Liver (tissue), 9 donors: ENCODE measurements around the gene KRT37. TPM values are rescaled to one million over a fixed set of nuclear protein-coding genes. Genes with fewer than 3 reads are reported as not detected.
"Not testable (repeated sequence)": the region's sequence is repeated elsewhere in the genome, so short reads cannot be mapped to it uniquely, and the experiment has no call there.

Experiments used
- DNase-seq: peaks from one replicate; pipeline ENCODE4 v3.0.0-alpha.2; 2017; ENCODE audit warnings: low spot score
- H3K27ac ChIP-seq, 2 donors: one replicate each; pipeline ENCODE4 v1.7.0; 2013; ENCODE audit warnings: inconsistent platforms in 2 of 2, low read length in 2 of 2, control low read depth in 1 of 2, low read depth in 1 of 2, mild to moderate bottlenecking in 1 of 2
- H3K27me3 ChIP-seq, 4 donors: one replicate each; pipeline versions ENCODE4 v1.6.1 to v1.7.0; 2013; ENCODE audit warnings: low read length in 3 of 4, inconsistent platforms in 1 of 4, mild to moderate bottlenecking in 1 of 4, moderate library complexity in 1 of 4; ENCODE audit not compliant: control insufficient read depth in 4 of 4, insufficient read depth in 4 of 4
- H3K36me3 ChIP-seq, 4 donors: one replicate each; pipeline versions ENCODE4 v1.6.1 to v1.7.0; 2013; ENCODE audit warnings: low read length in 3 of 4, mild to moderate bottlenecking in 3 of 4, low read depth in 1 of 4, moderate library complexity in 1 of 4; ENCODE audit not compliant: control insufficient read depth in 4 of 4, insufficient read depth in 3 of 4
- H3K4me1 ChIP-seq, 4 donors: one replicate each; pipeline versions ENCODE4 v1.6.1 to v1.7.0; 2013; ENCODE audit warnings: low read length in 3 of 4, mild to moderate bottlenecking in 3 of 4, moderate library complexity in 1 of 4; ENCODE audit not compliant: control insufficient read depth in 4 of 4, insufficient read depth in 4 of 4
- H3K4me3 ChIP-seq, 3 donors: one replicate each; pipeline versions ENCODE4 v1.6.1 to v1.7.0; 2013; ENCODE audit warnings: low read length in 3 of 3, control low read depth in 1 of 3, low read depth in 1 of 3, mild to moderate bottlenecking in 1 of 3
- H3K9ac ChIP-seq, 2 donors: one replicate each; pipeline ENCODE4 v1.7.0; 2013; ENCODE audit warnings: low read length in 2 of 2, mild to moderate bottlenecking in 2 of 2, moderate library complexity in 2 of 2, control low read depth in 1 of 2, low read depth in 1 of 2
- H3K9me3 ChIP-seq, 4 donors: one replicate each; pipeline versions ENCODE4 v1.6.1 to v1.7.0; 2013; ENCODE audit warnings: low read length in 3 of 4; ENCODE audit not compliant: control insufficient read depth in 4 of 4
- ATF3 ChIP-seq: IDR thresholded peaks from 2 replicates; pipeline ENCODE4 v1.6.1; 2016; ENCODE audit warnings: antibody characterized with exemption
- CTCF ChIP-seq: fragments of 150-350 bp; IDR thresholded peaks from 2 replicates; pipeline ENCODE4 v1.5.1; 2017; ENCODE audit warnings: improper control_type of control experiment, low read depth, low read length; ENCODE audit not compliant: missing input control
- EGR1 ChIP-seq, 2 donors: IDR thresholded peaks; 2 replicates each; pipeline ENCODE4 v1.6.1; 2016 to 2018; ENCODE audit warnings: antibody characterized with exemption in 2 of 2, low read depth in 2 of 2
- FOXA2 ChIP-seq: IDR thresholded peaks from 2 replicates; pipeline ENCODE4 v1.6.1; 2016; ENCODE audit warnings: antibody characterized with exemption
- GABPA ChIP-seq, 2 donors: IDR thresholded peaks in 1 of 2; conservative IDR thresholded peaks in 1 of 2; 2 replicates each; pipeline ENCODE4 v1.6.1; 2016; ENCODE audit warnings: antibody characterized with exemption in 2 of 2, mild to moderate bottlenecking in 1 of 2, moderate library complexity in 1 of 2
- HNF4G ChIP-seq: IDR thresholded peaks from 2 replicates; pipeline ENCODE4 v1.6.1; 2016; ENCODE audit warnings: antibody characterized with exemption
- JUND ChIP-seq, 2 donors: IDR thresholded peaks; 2 replicates each; pipeline ENCODE4 v1.6.1; 2016; ENCODE audit warnings: antibody characterized with exemption in 2 of 2
- NR2F2 ChIP-seq: IDR thresholded peaks from 2 replicates; pipeline ENCODE4 v1.6.1; 2016; ENCODE audit warnings: antibody characterized with exemption
- RAD21 ChIP-seq, 2 donors: IDR thresholded peaks; 2 replicates each; pipeline ENCODE4 v1.6.1; 2016; ENCODE audit warnings: antibody characterized with exemption in 2 of 2, mild to moderate bottlenecking in 2 of 2
- REST ChIP-seq: IDR thresholded peaks from 2 replicates; pipeline ENCODE4 v1.6.1; 2016; ENCODE audit warnings: antibody characterized with exemption, mild to moderate bottlenecking
- RXRA ChIP-seq, 2 donors: IDR thresholded peaks; 2 replicates each; pipeline ENCODE4 v1.6.1; 2017 to 2018; ENCODE audit warnings: antibody characterized with exemption in 2 of 2, mild to moderate bottlenecking in 1 of 2
- TAF1 ChIP-seq: conservative IDR thresholded peaks from 2 replicates; pipeline ENCODE4 v1.6.1; 2016; ENCODE audit warnings: antibody characterized with exemption, mild to moderate bottlenecking
- ZBTB33 ChIP-seq: IDR thresholded peaks from 2 replicates; pipeline ENCODE4 v1.6.1; 2016; ENCODE audit warnings: antibody characterized with exemption
- WGBS: extraction: QIAGEN DNeasy Blood & Tissue Kit; methylation state at CpG from one replicate; pipeline ENCODE4 v1.1.7; 2013; 5-methylcytosine and 5-hydroxymethylcytosine counted together
- polyA plus RNA-seq, 2 donors: library from polyadenylated mRNA; stranded (reverse) in 1 of 2; unstranded in 1 of 2; fragments of 200-250 nt in 1 of 2; fragments of >200 nt in 1 of 2; fragmentation: Nextera tagmentation in 1 of 2; extraction: Ambion mirVana in 1 of 2; gene quantifications; one replicate each; pipeline versions ENCODE4 v1.2.1 to v1.2.3, GENCODE V29; 2013 to 2015
- total RNA-seq, 2 donors: library from RNA; depleted of rRNA; stranded (reverse); fragments of >200 nt; gene quantifications; one replicate each; pipeline ENCODE4 v1.2.3, GENCODE V29; 2014
- donor health status: healthy.
- donor health status: healthy.
- donor health status: healthy.
- donor health status: healthy.
- donor health status: healthy.

KRT37 gene
- total and polyA plus RNA-seq, 4 donors, result not detected

- TF ChIP-seq ZBTB33 (no peak), TAF1 (no peak), EGR1 (IDR thresholded peaks at IDR 0.05; ENCODE audit: low read depth in 2 of 2) (no peak), FOXA2 (no peak)
Measured at GRCh38 chr17:41396996-41397660, 27.3 kb downstream of the KRT37 start, which contains the start of gene KRT31 (continued).

- Histone ChIP-seq H3K4me1 (no peaks in the 10 kb centered on the region), H3K9me3 (no peaks in the 10 kb centered on the region), H3K9ac (no peak overlapping the region), H3K36me3 (no peaks in the 10 kb centered on the region), H3K27me3 (no peaks in the 10 kb centered on the region), H3K4me3 (no peak overlapping the region), H3K27ac (no peak overlapping the region)
- DNase-seq, result no peak
- 92% methylated on average over 7 of the region's 7 CpGs for WGBS
- no peak for TF ChIP-seq ATF3
- TF ChIP-seq FOXA2, result no peak
- no peak for TF ChIP-seq JUND (IDR thresholded peaks at IDR 0.05)
- TF ChIP-seq REST, result no peak
- no peak for TF ChIP-seq CTCF
- TF ChIP-seq RAD21 (IDR thresholded peaks at IDR 0.05), result no peak
- no peak for TF ChIP-seq HNF4G
- TF ChIP-seq EGR1 (IDR thresholded peaks at IDR 0.05; ENCODE audit: low read depth in 2 of 2), result no peak
- no peak for TF ChIP-seq RXRA (IDR thresholded peaks at IDR 0.05)
- TF ChIP-seq NR2F2, result no peak
Measured at GRCh38 chr17:41396340-41396739, 28.0 kb downstream of the KRT37 start.

- no peak for DNase-seq
- no peaks in the 10 kb centered on the region for H3K4me1 ChIP-seq
- no peak for TF ChIP-seq FOXA2
- TF ChIP-seq NR2F2, result no peak
- TF ChIP-seq GABPA (IDR thresholded peaks at IDR 0.05 in 1 of 2, conservative IDR thresholded peaks at IDR 0.05 in 1 of 2), result no peak
- TF ChIP-seq ZBTB33, result no peak
- no peaks in the 10 kb centered on the region for H3K27me3 ChIP-seq
- H3K9me3 ChIP-seq, result no peaks in the 10 kb centered on the region
- H3K27ac ChIP-seq, result no peak overlapping the region
- no peak overlapping the region for H3K9ac ChIP-seq
- no peak overlapping the region for H3K4me3 ChIP-seq
- 92% methylated on average over 1 of the region's 1 CpG for WGBS
- H3K36me3 ChIP-seq, result no peaks in the 10 kb centered on the region
Measured at GRCh38 chr17:41395611-41396010, 28.8 kb downstream of the KRT37 start.

GRCh38 chr17:41395044-41395443 is 29.3 kb downstream of the KRT37 start:
- 78% methylated on average over 12 of the region's 12 CpGs for WGBS
- H3K27me3 ChIP-seq, H3K27ac ChIP-seq, H3K4me1 ChIP-seq, H3K4me3 ChIP-seq, H3K36me3 ChIP-seq, H3K9ac ChIP-seq, DNase-seq, H3K9me3 ChIP-seq: not testable (repeated sequence)
